SHP77 treated with DMSO at 0.1 percent for 48 hours (cell line): ENCODE data around the gene FNBP1.

ENCODE experiments used
- DNase-seq: peaks from one replicate; lab custom pipeline; 2025; lab: John Stamatoyannopoulos, UW

Gene FNBP1

GRCh38 chr9:129889941-129890717, 152.9 kb downstream of the FNBP1 start:
- no peak for DNase-seq

- no peak for DNase-seq
These were observed 153.7 kb downstream of the FNBP1 start for GRCh38 chr9:129889122-129889940.

- DNase-seq = no peak
These were observed 154.5 kb downstream of the FNBP1 start for GRCh38 chr9:129888293-129889121.

- no peak for DNase-seq
These were observed 155.4 kb downstream of the FNBP1 start for GRCh38 chr9:129887334-129888292.

GRCh38 chr9:129886226-129887174, 156.5 kb downstream of the FNBP1 start:
- DNase-seq = no peak

- peak; percentile 27 for DNase-seq
These were observed 157.3 kb downstream of the FNBP1 start for GRCh38 chr9:129885670-129886106.

- DNase-seq = peak; percentile 40
These were observed 157.8 kb downstream of the FNBP1 start for GRCh38 chr9:129885018-129885669.

GRCh38 chr9:129884220-129885017, 158.6 kb downstream of the FNBP1 start:
- DNase-seq = peak; percentile 69

GRCh38 chr9:129881547-129882324, 161.3 kb downstream of the FNBP1 start:
- DNase-seq = no peak

GRCh38 chr9:129880654-129881546, 162.1 kb downstream of the FNBP1 start:
- no peak for DNase-seq

GRCh38 chr9:129879991-129880653, 162.9 kb downstream of the FNBP1 start:
- no peak for DNase-seq

GRCh38 chr9:129879103-129879699, 163.8 kb downstream of the FNBP1 start:
- no peak for DNase-seq

GRCh38 chr9:129878291-129878690, 164.7 kb downstream of the FNBP1 start:
- no peak for DNase-seq

- DNase-seq = no peak
These were observed 166.2 kb downstream of the FNBP1 start for GRCh38 chr9:129876815-129877214.

GRCh38 chr9:129875687-129876395, 167.1 kb downstream of the FNBP1 start:
- DNase-seq = no peak
